ENCODE measurements around the gene CUBN. TPM values are rescaled to one million over a fixed set of nuclear protein-coding genes. Genes with fewer than 3 reads are reported as not detected.
A peak's percentile ranks its signal among the peaks of the same experiment; 100 is the strongest.

Gene CUBN
- total and polyA plus RNA-seq, 4 donors = 5.1 to 10.6 (median 6.4) TPM

DNA sequence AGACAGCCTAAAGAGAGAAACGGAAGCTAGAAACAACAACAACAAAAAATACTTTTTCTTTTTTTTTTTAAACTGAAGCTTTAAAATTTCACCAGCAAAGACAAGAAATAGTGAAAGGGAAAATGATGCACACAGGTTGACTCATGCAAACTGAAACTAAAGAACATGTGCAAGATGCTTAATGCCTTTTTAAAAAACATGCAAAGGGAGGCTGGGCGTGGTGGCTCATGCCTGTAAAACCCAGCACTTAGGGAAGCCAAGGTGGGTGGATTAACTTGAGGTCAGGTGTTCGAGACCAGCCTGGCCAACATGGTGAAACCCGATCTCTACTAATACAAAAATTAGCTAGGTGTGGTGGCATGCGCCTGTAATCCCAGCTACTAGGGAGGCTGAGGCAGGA is 15.1 kb upstream of the CUBN start:
- no peak for DNase-seq (ENCODE audit: low read depth in 4 of 6, low spot score in 6 of 6)
- Histone ChIP-seq H3K9me3 (ENCODE audit: control insufficient read depth, insufficient read depth, low read length) (no peaks in the 10 kb centered on the region), H3K27ac (ENCODE audit: low read depth, low read length) (no peak overlapping the region), H3K4me3 (ENCODE audit: low read depth, low read length) (no peak overlapping the region), H3K4me1 (ENCODE audit: control insufficient read depth, insufficient read depth, low read length) (no peaks in the 10 kb centered on the region), H3K27me3 (ENCODE audit: control insufficient read depth, insufficient read depth, low read length) (no peaks in the 10 kb centered on the region), H3K36me3 (ENCODE audit: control insufficient read depth, insufficient read depth, low read length) (no peaks in the 10 kb centered on the region)
- 95% methylated on average over 4 of the region's 5 CpGs for WGBS (ENCODE audit: insufficient coverage)

GRCh38 chr10:17144032-17144431 is 14.4 kb upstream of the CUBN start:
- no peaks in the 10 kb centered on the region for H3K27me3 ChIP-seq (ENCODE audit: control insufficient read depth, insufficient read depth, low read length)
- H3K36me3 ChIP-seq (ENCODE audit: control insufficient read depth, insufficient read depth, low read length) = no peaks in the 10 kb centered on the region
- no peak overlapping the region for H3K4me3 ChIP-seq (ENCODE audit: low read depth, low read length)
- DNase-seq (ENCODE audit: low read depth in 4 of 6, low spot score in 6 of 6) = no peak
- no peaks in the 10 kb centered on the region for H3K9me3 ChIP-seq (ENCODE audit: control insufficient read depth, insufficient read depth, low read length)
- H3K4me1 ChIP-seq (ENCODE audit: control insufficient read depth, insufficient read depth, low read length) = no peaks in the 10 kb centered on the region
- WGBS (ENCODE audit: insufficient coverage) = no CpG with 5 or more reads among the region's 2 CpGs
- no peak overlapping the region for H3K27ac ChIP-seq (ENCODE audit: low read depth, low read length)

DNA sequence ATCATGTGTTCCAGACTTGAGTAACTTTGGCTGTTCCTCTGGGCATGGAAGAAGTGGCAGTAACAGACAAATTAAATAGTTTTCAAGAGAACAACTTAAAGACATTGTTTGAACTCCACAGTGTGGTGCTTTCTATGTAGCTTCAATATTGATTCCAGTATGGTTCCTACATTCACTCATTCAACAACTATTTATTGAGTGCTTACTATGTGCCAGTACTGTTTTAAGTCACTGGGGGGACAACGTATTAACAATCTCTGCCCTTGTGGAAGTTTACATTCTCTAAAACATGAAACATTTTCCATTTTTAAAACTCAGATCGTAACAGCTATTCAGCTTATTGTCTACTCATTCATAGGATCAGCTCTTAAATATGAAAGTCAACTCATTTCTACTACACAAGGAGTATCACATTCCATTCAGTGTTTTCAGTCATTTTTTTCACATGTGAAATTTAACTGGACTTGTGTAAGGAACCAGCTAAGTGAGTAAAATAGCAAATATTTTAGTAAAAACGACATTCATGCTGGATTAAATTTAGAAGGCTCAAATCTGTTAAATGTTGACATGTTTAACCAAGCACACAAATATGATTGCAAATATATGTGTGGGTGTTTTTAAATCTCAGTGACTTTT is 13.6 kb upstream of the CUBN start:
- Histone ChIP-seq H3K4me3 (ENCODE audit: low read depth, low read length) (no peak overlapping the region), H3K27ac (ENCODE audit: low read depth, low read length) (no peak overlapping the region), H3K9me3 (ENCODE audit: control insufficient read depth, insufficient read depth, low read length) (no peaks in the 10 kb centered on the region), H3K36me3 (ENCODE audit: control insufficient read depth, insufficient read depth, low read length) (no peaks in the 10 kb centered on the region), H3K4me1 (ENCODE audit: control insufficient read depth, insufficient read depth, low read length) (no peaks in the 10 kb centered on the region), H3K27me3 (ENCODE audit: control insufficient read depth, insufficient read depth, low read length) (no peaks in the 10 kb centered on the region)
- WGBS (ENCODE audit: insufficient coverage) = 80% methylated on average over 1 of the region's 3 CpGs
- no peak for DNase-seq (ENCODE audit: low read depth in 4 of 6, low spot score in 6 of 6)

DNA sequence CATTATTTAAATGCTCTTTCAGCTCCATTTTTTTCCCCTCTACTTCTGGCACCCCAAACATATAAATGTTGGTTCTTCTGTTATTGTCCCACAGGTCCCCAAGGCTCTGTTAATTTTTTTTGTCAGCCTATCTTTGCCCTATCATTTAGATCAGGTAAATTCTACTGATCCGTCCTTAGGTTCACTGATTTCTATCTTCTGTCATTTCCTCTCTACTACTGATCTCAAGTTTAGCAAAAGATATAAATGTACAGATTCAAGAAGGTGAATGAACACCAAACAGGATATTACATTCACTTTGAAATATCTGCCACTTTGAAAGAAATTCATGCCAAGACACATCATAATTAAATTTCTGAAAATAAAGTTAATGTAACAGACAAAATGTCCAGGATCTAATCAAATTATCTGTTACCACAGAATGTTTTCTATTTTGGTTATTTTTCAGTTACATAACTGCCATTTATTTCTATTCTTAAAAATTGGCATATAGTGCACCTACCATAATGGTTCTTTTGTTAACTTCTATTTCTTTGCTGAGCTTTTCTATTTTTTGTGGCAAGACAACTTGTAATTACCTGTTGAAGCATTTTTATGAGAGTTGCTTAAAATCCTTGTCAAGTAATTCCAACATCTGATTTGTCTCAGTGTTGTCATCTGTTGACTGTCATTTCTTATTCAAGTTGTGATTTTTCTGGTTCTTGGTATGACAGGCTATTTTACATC is 12.1 kb upstream of the CUBN start:
- Histone ChIP-seq H3K36me3 (ENCODE audit: control insufficient read depth, insufficient read depth, low read length) (no peaks in the 10 kb centered on the region), H3K9me3 (ENCODE audit: control insufficient read depth, insufficient read depth, low read length) (no peaks in the 10 kb centered on the region), H3K27me3 (ENCODE audit: control insufficient read depth, insufficient read depth, low read length) (no peaks in the 10 kb centered on the region), H3K4me1 (ENCODE audit: control insufficient read depth, insufficient read depth, low read length) (no peaks in the 10 kb centered on the region), H3K4me3 (ENCODE audit: low read depth, low read length) (no peak overlapping the region), H3K27ac (ENCODE audit: low read depth, low read length) (no peak overlapping the region)
- no CpG with 5 or more reads among the region's 1 CpG for WGBS (ENCODE audit: insufficient coverage)
- no peak for DNase-seq (ENCODE audit: low read depth in 4 of 6, low spot score in 6 of 6)

DNA sequence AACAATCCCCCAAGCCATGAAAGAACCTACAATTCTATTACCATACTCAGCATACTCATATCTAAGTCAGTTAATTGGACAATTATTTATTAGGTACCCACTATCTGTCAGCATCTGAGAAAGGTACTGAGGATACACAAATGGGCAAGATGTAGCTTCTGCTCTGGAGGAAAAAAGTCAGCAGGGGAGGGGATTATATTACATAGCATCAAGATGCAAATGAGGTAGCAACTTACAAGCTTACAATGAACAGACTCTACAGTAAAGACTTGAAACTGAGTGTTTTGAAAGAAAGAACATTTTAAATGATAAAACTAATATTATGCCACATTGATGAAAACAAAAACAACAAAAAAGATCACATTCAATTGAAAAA is 10.8 kb upstream of the CUBN start:
- Histone ChIP-seq H3K4me1 (ENCODE audit: control insufficient read depth, insufficient read depth, low read length) (no peaks in the 10 kb centered on the region), H3K27ac (ENCODE audit: low read depth, low read length) (no peak overlapping the region), H3K9me3 (ENCODE audit: control insufficient read depth, insufficient read depth, low read length) (no peaks in the 10 kb centered on the region), H3K36me3 (ENCODE audit: control insufficient read depth, insufficient read depth, low read length) (no peaks in the 10 kb centered on the region), H3K27me3 (ENCODE audit: control insufficient read depth, insufficient read depth, low read length) (no peaks in the 10 kb centered on the region), H3K4me3 (ENCODE audit: low read depth, low read length) (no peak overlapping the region)
- no peak for DNase-seq (ENCODE audit: low read depth in 4 of 6, low spot score in 6 of 6)

- Histone ChIP-seq H3K4me3 (ENCODE audit: low read depth, low read length) (no peak overlapping the region), H3K27ac (ENCODE audit: low read depth, low read length) (peak overlapping the region; percentile 40), H3K4me1 (ENCODE audit: control insufficient read depth, insufficient read depth, low read length) (no peaks in the 10 kb centered on the region), H3K27me3 (ENCODE audit: control insufficient read depth, insufficient read depth, low read length) (no peaks in the 10 kb centered on the region), H3K9me3 (ENCODE audit: control insufficient read depth, insufficient read depth, low read length) (no peaks in the 10 kb centered on the region), H3K36me3 (ENCODE audit: control insufficient read depth, insufficient read depth, low read length) (no peaks in the 10 kb centered on the region)
- WGBS (ENCODE audit: insufficient coverage) = no CpG with 5 or more reads among the region's 5 CpGs
- DNase-seq (ENCODE audit: low read depth in 4 of 6, low spot score in 6 of 6) = peak in 2 of 6 donors; percentile 46 to 84
These were observed 8.9 kb upstream of the CUBN start for GRCh38 chr10:17138460-17139042.

- no peak for DNase-seq (ENCODE audit: low read depth in 4 of 6, low spot score in 6 of 6)
- no peaks in the 10 kb centered on the region for H3K36me3 ChIP-seq (ENCODE audit: control insufficient read depth, insufficient read depth, low read length)
- no peak overlapping the region for H3K4me3 ChIP-seq (ENCODE audit: low read depth, low read length)
These were observed 5.2 kb upstream of the CUBN start for GRCh38 chr10:17134737-17135260.

GRCh38 chr10:17134282-17134681 is 4.7 kb upstream of the CUBN start:
- no peak for DNase-seq (ENCODE audit: low read depth in 4 of 6, low spot score in 6 of 6)
- Histone ChIP-seq H3K27me3 (ENCODE audit: control insufficient read depth, insufficient read depth, low read length) (no peaks in the 10 kb centered on the region), H3K4me1 (ENCODE audit: control insufficient read depth, insufficient read depth, low read length) (no peaks in the 10 kb centered on the region), H3K36me3 (ENCODE audit: control insufficient read depth, insufficient read depth, low read length) (no peaks in the 10 kb centered on the region), H3K9me3 (ENCODE audit: control insufficient read depth, insufficient read depth, low read length) (no peaks in the 10 kb centered on the region), H3K4me3 (ENCODE audit: low read depth, low read length) (no peak overlapping the region), H3K27ac (ENCODE audit: low read depth, low read length) (no peak overlapping the region)
- 67% methylated on average over 1 of the region's 2 CpGs for WGBS (ENCODE audit: insufficient coverage)

More at GRCh38 chr10:17134737-17135260, 5.2 kb upstream of the CUBN start:
- no peak overlapping the region for H3K27ac ChIP-seq (ENCODE audit: low read depth, low read length)
- H3K27me3 ChIP-seq (ENCODE audit: control insufficient read depth, insufficient read depth, low read length) = no peaks in the 10 kb centered on the region
- H3K4me1 ChIP-seq (ENCODE audit: control insufficient read depth, insufficient read depth, low read length) = no peaks in the 10 kb centered on the region
- no peaks in the 10 kb centered on the region for H3K9me3 ChIP-seq (ENCODE audit: control insufficient read depth, insufficient read depth, low read length)

GRCh38 chr10:17128261-17128660 is 1.4 kb downstream of the CUBN start:
- Histone ChIP-seq H3K4me1 (ENCODE audit: control insufficient read depth, insufficient read depth, low read length) (no peaks in the 10 kb centered on the region), H3K9me3 (ENCODE audit: control insufficient read depth, insufficient read depth, low read length) (no peaks in the 10 kb centered on the region), H3K36me3 (ENCODE audit: control insufficient read depth, insufficient read depth, low read length) (no peaks in the 10 kb centered on the region), H3K27me3 (ENCODE audit: control insufficient read depth, insufficient read depth, low read length) (no peaks in the 10 kb centered on the region), H3K4me3 (ENCODE audit: low read depth, low read length) (no peak overlapping the region), H3K27ac (ENCODE audit: low read depth, low read length) (no peak overlapping the region)
- DNase-seq (ENCODE audit: low read depth in 4 of 6, low spot score in 6 of 6) = no peak
- no CpG with 5 or more reads among the region's 3 CpGs for WGBS (ENCODE audit: insufficient coverage)

DNA sequence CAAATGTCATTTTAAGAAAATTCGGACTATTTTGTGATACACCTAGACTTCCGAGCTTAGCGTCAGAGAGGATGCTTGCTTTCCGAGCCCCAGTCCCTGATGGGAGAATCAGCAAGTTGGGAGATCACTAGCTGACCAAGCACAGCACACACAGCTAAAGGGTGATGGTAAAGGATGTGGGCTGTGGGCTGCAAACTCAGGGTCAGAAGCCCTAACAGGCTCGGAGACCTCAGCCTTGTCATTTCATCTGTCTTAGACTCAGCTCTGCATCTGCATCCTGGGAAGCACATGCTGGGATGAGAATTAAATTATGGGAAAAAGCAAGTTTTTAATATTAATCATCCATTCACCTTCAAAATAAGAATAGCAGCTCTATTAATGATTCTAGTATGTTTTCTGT is 3.3 kb downstream of the CUBN start:
- Histone ChIP-seq H3K4me3 (ENCODE audit: low read depth, low read length) (no peak overlapping the region), H3K9me3 (ENCODE audit: control insufficient read depth, insufficient read depth, low read length) (no peaks in the 10 kb centered on the region), H3K4me1 (ENCODE audit: control insufficient read depth, insufficient read depth, low read length) (no peaks in the 10 kb centered on the region), H3K27me3 (ENCODE audit: control insufficient read depth, insufficient read depth, low read length) (no peaks in the 10 kb centered on the region), H3K36me3 (ENCODE audit: control insufficient read depth, insufficient read depth, low read length) (no peaks in the 10 kb centered on the region), H3K27ac (ENCODE audit: low read depth, low read length) (no peak overlapping the region)
- WGBS (ENCODE audit: insufficient coverage) = 94% methylated on average over 4 of the region's 5 CpGs
- no peak for DNase-seq (ENCODE audit: low read depth in 4 of 6, low spot score in 6 of 6)
